H1 (cell line): ENCODE results near the gene C17orf107.

ENCODE experiments used
- ATF2 ChIP-seq: IDR thresholded peaks from 2 replicates; pipeline ENCODE4 v1.6.1; 2012; ENCODE audit warnings: low read length, inconsistent platforms
- CEBPB ChIP-seq: IDR thresholded peaks from 2 replicates; pipeline ENCODE4 v1.6.1; 2012; ENCODE audit warnings: low read depth, low read length
- POLR2A ChIP-seq, 2 experiments: IDR thresholded peaks; 1 replicate in 1 of 2; 2 replicates in 1 of 2; pipeline ENCODE4 v1.6.1; 2011; ENCODE audit warnings: low read depth in 2 of 2, low read length in 2 of 2, mild to moderate bottlenecking in 2 of 2; ENCODE audit errors: control extremely low read depth in 1 of 2
- POLR2AphosphoS5 ChIP-seq: IDR thresholded peaks from 2 replicates; pipeline ENCODE4 v1.6.1; 2011; ENCODE audit warnings: low read depth, low read length
- RAD21 ChIP-seq, 2 experiments: IDR thresholded peaks in 1 of 2; conservative IDR thresholded peaks in 1 of 2; 2 replicates each; pipeline ENCODE4 v1.6.1; 2011; ENCODE audit warnings: low read depth in 2 of 2, low read length in 2 of 2, improper control_type of control experiment in 1 of 2, inconsistent platforms in 1 of 2, mild to moderate bottlenecking in 1 of 2, moderate library complexity in 1 of 2
- TBP ChIP-seq: IDR thresholded peaks from 2 replicates; pipeline ENCODE4 v1.6.1; 2011; ENCODE audit warnings: low read depth, low read length, improper control_type of control experiment
- TF ChIP-seq, protein P1 (sequence below), 3 experiments: IDR thresholded peaks; 1 replicate in 2 of 3; 2 replicates in 1 of 3; pipeline versions ENCODE4 v1.5.1 to v1.6.1; 2011; ENCODE audit warnings: low read length in 3 of 3, mild to moderate bottlenecking in 3 of 3, inconsistent platforms in 2 of 3, low read depth in 1 of 3, moderate library complexity in 1 of 3; ENCODE audit not compliant: insufficient read depth in 1 of 3; ENCODE audit errors: control extremely low read depth in 1 of 3

DNA sequence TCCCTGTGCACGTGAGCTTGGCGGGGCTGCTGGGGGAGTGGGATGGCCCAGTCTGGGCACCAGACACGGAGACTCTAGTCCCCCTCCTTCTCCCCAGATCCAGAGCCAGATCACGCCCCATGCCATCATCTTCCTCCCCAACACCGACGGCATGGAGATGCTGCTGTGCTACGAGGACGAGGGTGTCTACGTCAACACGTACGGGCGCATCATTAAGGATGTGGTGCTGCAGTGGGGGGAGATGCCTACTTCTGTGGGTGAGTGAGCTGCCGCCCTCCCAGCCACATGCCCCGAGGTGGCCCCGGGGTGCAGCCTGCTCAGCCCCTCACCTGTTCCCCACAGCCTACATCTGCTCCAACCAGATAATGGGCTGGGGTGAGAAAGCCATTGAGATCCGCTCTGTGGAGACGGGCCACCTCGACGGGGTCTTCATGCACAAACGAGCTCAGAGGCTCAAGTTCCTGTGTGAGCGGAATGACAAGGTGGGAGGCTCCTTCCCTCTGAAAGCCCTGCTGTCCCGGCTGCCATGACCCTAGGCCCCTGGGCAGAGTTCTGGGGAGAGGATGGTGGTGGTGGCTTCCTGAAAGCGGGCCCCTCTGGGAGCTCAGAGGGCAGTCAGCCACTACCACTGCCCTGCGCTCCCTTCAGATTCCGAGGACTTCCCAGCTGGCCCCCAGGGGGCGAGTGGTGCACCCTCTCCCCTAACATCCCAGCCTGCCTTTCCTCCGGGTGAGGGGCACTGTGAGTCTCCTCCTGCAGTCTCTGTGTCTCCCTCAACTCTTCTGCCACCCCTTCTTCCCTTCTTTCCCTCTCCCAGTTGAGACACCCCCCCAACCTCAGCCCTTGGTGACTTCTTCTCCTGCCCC lies 2.8 kb upstream of the C17orf107 start:
- TF ChIP-seq POLR2A (IDR thresholded peaks at IDR 0.05; ENCODE audit: control extremely low read depth in 1 of 2, low read depth in 2 of 2, low read length in 2 of 2): no peak
- TF ChIP-seq TBP: no peak
- TF ChIP-seq, protein P1, sequence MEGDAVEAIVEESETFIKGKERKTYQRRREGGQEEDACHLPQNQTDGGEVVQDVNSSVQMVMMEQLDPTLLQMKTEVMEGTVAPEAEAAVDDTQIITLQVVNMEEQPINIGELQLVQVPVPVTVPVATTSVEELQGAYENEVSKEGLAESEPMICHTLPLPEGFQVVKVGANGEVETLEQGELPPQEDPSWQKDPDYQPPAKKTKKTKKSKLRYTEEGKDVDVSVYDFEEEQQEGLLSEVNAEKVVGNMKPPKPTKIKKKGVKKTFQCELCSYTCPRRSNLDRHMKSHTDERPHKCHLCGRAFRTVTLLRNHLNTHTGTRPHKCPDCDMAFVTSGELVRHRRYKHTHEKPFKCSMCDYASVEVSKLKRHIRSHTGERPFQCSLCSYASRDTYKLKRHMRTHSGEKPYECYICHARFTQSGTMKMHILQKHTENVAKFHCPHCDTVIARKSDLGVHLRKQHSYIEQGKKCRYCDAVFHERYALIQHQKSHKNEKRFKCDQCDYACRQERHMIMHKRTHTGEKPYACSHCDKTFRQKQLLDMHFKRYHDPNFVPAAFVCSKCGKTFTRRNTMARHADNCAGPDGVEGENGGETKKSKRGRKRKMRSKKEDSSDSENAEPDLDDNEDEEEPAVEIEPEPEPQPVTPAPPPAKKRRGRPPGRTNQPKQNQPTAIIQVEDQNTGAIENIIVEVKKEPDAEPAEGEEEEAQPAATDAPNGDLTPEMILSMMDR (IDR thresholded peaks at IDR 0.05; ENCODE audit: control extremely low read depth in 1 of 3, insufficient read depth in 1 of 3, low read depth in 1 of 3, low read length in 3 of 3): no peak
- no peak for TF ChIP-seq RAD21 (IDR thresholded peaks at IDR 0.05 in 1 of 2, conservative IDR thresholded peaks at IDR 0.05 in 1 of 2; ENCODE audit: low read depth in 2 of 2, low read length in 2 of 2)
- no peak for TF ChIP-seq ATF2
- TF ChIP-seq POLR2AphosphoS5: no peak
- no peak for TF ChIP-seq CEBPB
